HepG2 (cell line): ENCODE measurements around the gene A1CF. TPM values are rescaled to one million over a fixed set of nuclear protein-coding genes. Genes with fewer than 3 reads are reported as not detected.

Experiments
- ATAC-seq: fragments of 200-7000 bp; cut with Tn5 transposase; 3 replicates; pipeline ENCODE4 v1.9.1; 2020; ENCODE audit warnings: mild to moderate bottlenecking, moderate library complexity
- BruUV-seq: library from RNA; stranded (reverse); fragments of 400-500 nt; replicated peaks from 2 replicates; lab custom pipeline; 2021; lab: Mats Ljungman, UMichigan
- CTCF ChIA-PET: fragments of 300-600 bp; formaldehyde crosslinking; extraction: SDS; loops from one replicate; lab custom pipeline; 2021; ENCODE audit warnings: low total read pairs, inconsistent platforms, low intra/inter-chr PET ratio; lab: Yijun Ruan, JAX
- POLR2A ChIA-PET: fragments of 350-600 bp; sonication (Branson Sonifier 250); formaldehyde crosslinking; loops from one replicate; lab custom pipeline; 2020; ENCODE audit warnings: antibody characterized with exemption, inconsistent platforms; lab: Yijun Ruan, JAX
- DNase-seq: peaks from one replicate; pipeline ENCODE4 v3.0.0-alpha.2; 2015; ENCODE audit warnings: low spot score
- FAIRE-seq: peaks from 3 replicates; lab custom pipeline; 2011; peaks lifted over from hg19 to GRCh38; lab: Jason Lieb, UNC
- H2AFZ ChIP-seq: one replicate; pipeline ENCODE4 v1.6.1; 2011; ENCODE audit warnings: low read length, inconsistent platforms
- H3K27ac ChIP-seq: fragments of 300-600 bp; 3 replicates; pipeline ENCODE4 v1.8.0; 2011; ENCODE audit warnings: mixed run types, mild to moderate bottlenecking, mixed read lengths, low read length, inconsistent platforms; ENCODE audit not compliant: insufficient read depth; ENCODE audit errors: extremely low read length
- H3K27me3 ChIP-seq, 2 experiments: fragments of 200-600 bp in 1 of 2; 2 replicates in 1 of 2; 3 replicates in 1 of 2; pipeline versions ENCODE4 v1.6.0 to v1.8.0; 2011; ENCODE audit warnings: low read length in 2 of 2, mild to moderate bottlenecking in 2 of 2, moderate library complexity in 2 of 2, inconsistent platforms in 1 of 2; ENCODE audit not compliant: insufficient read depth in 2 of 2, control insufficient read depth in 1 of 2
- H3K36me3 ChIP-seq, 2 experiments: fragments of 200-600 bp in 1 of 2; replicated peaks in 1 of 2; 2 replicates in 1 of 2; 3 replicates in 1 of 2; pipeline versions ENCODE4 v1.5.1 to v1.8.0; 2011; ENCODE audit warnings: low read length in 2 of 2, inconsistent platforms in 1 of 2; ENCODE audit not compliant: insufficient read depth in 2 of 2, control insufficient read depth in 1 of 2
- H3K4me1 ChIP-seq: 2 replicates; pipeline ENCODE4 v1.5.1; 2012; ENCODE audit warnings: low read length, inconsistent platforms; ENCODE audit not compliant: insufficient read depth
- H3K4me2 ChIP-seq: 2 replicates; pipeline ENCODE4 v1.6.0; 2011; ENCODE audit warnings: low read depth, low read length, inconsistent platforms
- H3K4me3 ChIP-seq, 3 experiments: fragments of 200-600 bp in 1 of 3; sonication (generic), shearing (Covaris generic) in 1 of 3; replicated peaks in 1 of 3; 2 replicates each; pipeline ENCODE4 v1.5.1; 2011 to 2016; ENCODE audit warnings: low read length in 3 of 3, inconsistent platforms in 2 of 3, low read depth in 2 of 3, mild to moderate bottlenecking in 2 of 3, control low read depth in 1 of 3, mixed read lengths in 1 of 3; ENCODE audit not compliant: insufficient read depth in 1 of 3
- H3K79me2 ChIP-seq: one replicate; pipeline ENCODE4 v1.6.1; 2011; ENCODE audit warnings: low read length, inconsistent platforms; ENCODE audit not compliant: insufficient read depth
- H3K9ac ChIP-seq: 2 replicates; pipeline ENCODE4 v1.6.0; 2011; ENCODE audit warnings: mild to moderate bottlenecking, low read depth, low read length, inconsistent platforms; ENCODE audit not compliant: insufficient read depth
- H3K9me3 ChIP-seq: 2 replicates; pipeline ENCODE4 v1.5.1; 2012; ENCODE audit warnings: mild to moderate bottlenecking, low read length
- H4K20me1 ChIP-seq: 2 replicates; pipeline ENCODE4 v1.6.0; 2011; ENCODE audit warnings: inconsistent platforms, mild to moderate bottlenecking, low read length, moderate library complexity; ENCODE audit not compliant: insufficient read depth
- CTCF ChIP-seq: sonication (generic); formaldehyde crosslinking; IDR thresholded peaks from 2 replicates; pipeline ENCODE4 v1.5.0; 2020; ENCODE audit warnings: mild to moderate bottlenecking, missing genetic modification reagents, moderate library complexity
- RAD21 ChIP-seq: fragments of 450-650 bp; formaldehyde crosslinking; IDR thresholded peaks from 2 replicates; pipeline ENCODE4 v1.5.0; 2020; ENCODE audit warnings: mild to moderate bottlenecking
- SMC3 ChIP-seq: IDR thresholded peaks from 2 replicates; pipeline ENCODE4 v1.6.1; 2011; ENCODE audit warnings: low read length, improper control_type of control experiment
- STAG1 ChIP-seq: sonication (generic); formaldehyde crosslinking; IDR thresholded peaks from 2 replicates; pipeline ENCODE4 v1.4.0; 2020; ENCODE audit warnings: missing genetic modification reagents
- ZNF232 ChIP-seq: sonication (generic); formaldehyde crosslinking; IDR thresholded peaks from 2 replicates; pipeline ENCODE4 v1.4.0; 2020; ENCODE audit warnings: missing genetic modification reagents, borderline replicate concordance
- WGBS: methylation state at CpG from one replicate; pipeline ENCODE4 v1.1.6; 2017; ENCODE audit warnings: low lambda C conversion rate; 5-methylcytosine and 5-hydroxymethylcytosine counted together
- in situ Hi-C: cut with HindIII; loops from 2 replicates; pipeline ENCODE4 v1.10.0; 2017; ENCODE audit warnings: low pct_unique_long_range_greater_than_20kb; ENCODE audit not compliant: extremely low pct_ligation_motif_present
- intact Hi-C: fragments of 100-400 bp; cut with micrococcal nuclease; formaldehyde crosslinking; loops from one replicate; pipeline ENCODE4 v1.10.0; 2022; ENCODE audit not compliant: unreplicated experiment
- polyA plus RNA-seq, 8 experiments: library from polyadenylated mRNA; depleted of rRNA in 3 of 8; stranded (reverse) in 7 of 8; unstranded in 1 of 8; fragments of >200 nt; fragmentation: Illumina TruSeq in 4 of 8; extraction: Trizol in 4 of 8; gene quantifications; 2 replicates each; pipeline versions ENCODE4 v1.2.1 to v1.2.3, GENCODE V29; 2011 to 2016; ENCODE audit warnings: low read depth in 4 of 8, missing spikeins in 1 of 8, mixed read lengths in 1 of 8; ENCODE audit not compliant: insufficient read depth in 1 of 8
- total RNA-seq, 5 experiments: library from RNA; depleted of rRNA; stranded (reverse); fragments of >200 nt; fragmentation: Illumina TruSeq; extraction: Trizol; gene quantifications; 2 replicates each; pipeline ENCODE4 v1.2.3, GENCODE V29; 2016; ENCODE audit warnings: low read depth in 1 of 5

A1CF gene
- total and polyA plus RNA-seq, 2 of the 13 experiments (the other 11 are each of a cell fraction or from before 2014, with no cell fraction given) = 56.1 to 58.1 TPM

- CTCF ChIA-PET = interaction anchor here (0.8 to 1.3 kb wide), 2 partner anchors 102 to 212 kb away, joined by 4 to 11 read pairs; no protein-coding TSS in a partner anchor
- H3K36me3 ChIP-seq = no peaks in the 10 kb centered on the region
- H3K9me3 ChIP-seq = no peaks in the 10 kb centered on the region
- DNase-seq = peak; percentile 55
- no peaks in the 10 kb centered on the region for H4K20me1 ChIP-seq
- ATAC-seq = peak; percentile 98
- H3K27ac ChIP-seq = no peak overlapping the region
- H3K4me2 ChIP-seq = no peak overlapping the region
- no peak overlapping the region for H2AFZ ChIP-seq
- H3K9ac ChIP-seq = no peak overlapping the region
- WGBS = 0% methylated on average over 1 of the region's 1 CpG
- no peaks in the 10 kb centered on the region for H3K27me3 ChIP-seq
- intact Hi-C loops (loop anchor here (1.0 to 2.0 kb wide), 4 partner anchors 20 to 222 kb away; no protein-coding TSS in a partner anchor), in situ Hi-C loops (loop anchor here (5.0 to 10.0 kb wide), 2 partner anchors 103 to 206 kb away; no protein-coding TSS in a partner anchor)
- TF ChIP-seq CTCF (CRISPR knock-in tag) = peak; percentile 81
- TF ChIP-seq STAG1 = peak; percentile 88
- TF ChIP-seq ZNF232 (CRISPR knock-in tag) = no peak
- peak; percentile 82 for TF ChIP-seq SMC3
- peak; percentile 76 for TF ChIP-seq RAD21 (CRISPR knock-in tag)
- H3K4me1 ChIP-seq = peaks cover 22% of the 10 kb centered on the region
- no peak overlapping the region for H3K4me3 ChIP-seq
- H3K79me2 ChIP-seq = no peaks in the 10 kb centered on the region
- no TSS peak for BruUV-seq
- POLR2A ChIA-PET = no interaction called here
- peak; percentile 90 for FAIRE-seq
These were observed 96.2 kb downstream of the A1CF start for GRCh38 chr10:50788951-50789945.
